ENCODE data around the gene AP2M1. TPM values are rescaled to one million over a fixed set of nuclear protein-coding genes. Genes with fewer than 3 reads are reported as not detected.

AP2M1 gene
- total and polyA plus RNA-seq, 2 of the 8 experiments (the other 6 are each of a cell fraction or from before 2014, with no cell fraction given) = 403 to 454 TPM

- Histone ChIP-seq H3K27me3 (replicated peaks in 1 of 4; ENCODE audit: control insufficient read depth in 3 of 4, extremely low read depth in 1 of 4, insufficient read depth in 3 of 4, low read length in 3 of 4) (no peaks in the 10 kb centered on the region), H3K27ac (ENCODE audit: low read depth, low read length) (no peak overlapping the region), H3K36me3 (ENCODE audit: control insufficient read depth in 2 of 4, insufficient read depth in 4 of 4, low read length in 3 of 4) (peaks cover 0 to 3% (median 0%) of the 10 kb centered on the region in 4 experiments; a peak in 1 of 8 replicates), H3K4me3 (ENCODE audit: extremely low read depth in 1 of 4, insufficient read depth in 2 of 4, low read depth in 3 of 4, low read length in 4 of 4) (no peak overlapping the region), H3K79me2 (ENCODE audit: control insufficient read depth in 1 of 2, insufficient read depth in 2 of 2, low read length in 2 of 2) (peaks cover 0 to 31% of the 10 kb centered on the region in 2 experiments; a peak in 3 of 4 replicates), H3K18ac (ENCODE audit: extremely low read depth, low read length) (no peak overlapping the region), H3K23me2 (ENCODE audit: low read depth, low read length) (peaks cover 18% of the 10 kb centered on the region), H3K56ac (replicated peaks; ENCODE audit: insufficient read length, low read depth, low read length) (no peak overlapping the region), H2AFZ (ENCODE audit: low read length) (no peak overlapping the region), H2BK20ac (ENCODE audit: low read length) (no peak overlapping the region), H3K4ac (replicated peaks; ENCODE audit: insufficient read length, low read depth, low read length) (no peak overlapping the region), H2BK5ac (ENCODE audit: low read depth, low read length) (no peak overlapping the region), H3K14ac (ENCODE audit: insufficient read length) (no peak overlapping the region), H4K8ac (ENCODE audit: extremely low read depth, insufficient read depth, low read length) (no peak overlapping the region), H4K5ac (ENCODE audit: insufficient read length, low read depth, low read length) (no peak overlapping the region), H3K4me1 (replicated peaks in 1 of 4; ENCODE audit: control insufficient read depth in 3 of 4, insufficient read depth in 4 of 4, low read length in 3 of 4) (peaks cover 2 to 9% (median 3%) of the 10 kb centered on the region in 4 experiments; a peak in 4 of 7 replicates), H2BK12ac (ENCODE audit: low read depth, low read length) (no peak overlapping the region), H2AK5ac (ENCODE audit: low read depth, low read length) (no peak overlapping the region), H3K9ac (replicated peaks in 1 of 4; ENCODE audit: extremely low read depth in 1 of 4, low read depth in 3 of 4, low read length in 3 of 4) (no peak overlapping the region), H3K4me2 (ENCODE audit: insufficient read depth in 1 of 2, low read depth in 2 of 2, low read length in 2 of 2) (no peak overlapping the region; a peak in 1 of 4 replicates), H4K20me1 (replicated peaks in 1 of 2; ENCODE audit: control insufficient read depth in 1 of 2, insufficient read depth in 2 of 2, low read length in 2 of 2) (peaks cover 0 to 2% of the 10 kb centered on the region in 2 experiments), H3K79me1 (ENCODE audit: low read depth, low read length) (no peaks in the 10 kb centered on the region; the same call in 1 of the 2 replicates), H4K91ac (replicated peaks; ENCODE audit: insufficient read length, low read length) (no peak overlapping the region), H2BK15ac (ENCODE audit: low read length) (no peak overlapping the region), H3K9me3 (ENCODE audit: insufficient read depth in 2 of 2, low read depth in 1 of 2, low read length in 1 of 2) (no peaks in the 10 kb centered on the region), H2BK120ac (replicated peaks; ENCODE audit: low read depth, low read length) (no peak overlapping the region), H3K23ac (ENCODE audit: insufficient read length) (no peak overlapping the region)
- 91% methylated on average over 4 of the region's 4 CpGs; no CpG with 5 or more reads in 1 of the 2 experiments for WGBS, 2 experiments (ENCODE audit: extremely low coverage in 1 of 2, insufficient coverage in 1 of 2, insufficient read length in 1 of 2, insufficient replicate concordance in 2 of 2, low coverage in 1 of 2, low lambda C conversion rate in 2 of 2, missing lambda C conversion rate in 1 of 2)
- FAIRE-seq = no peak
- DNase-seq (ENCODE audit: low read depth in 1 of 2, low spot score in 2 of 2) = no peak
- no peak for TF ChIP-seq FOSL1 (IDR thresholded peaks at IDR 0.05; ENCODE audit: insufficient read depth, low read depth, low read length)
- TF ChIP-seq NANOG (IDR thresholded peaks at IDR 0.05; ENCODE audit: insufficient read depth, low read depth, low read length, poor library complexity, severe bottlenecking) = no peak
- no peak for TF ChIP-seq PHF8 (conservative IDR thresholded peaks at IDR 0.05; ENCODE audit: low read depth, low read length)
- no peak for TF ChIP-seq HDAC2 (IDR thresholded peaks at IDR 0.05; ENCODE audit: borderline replicate concordance in 1 of 2, low read depth in 2 of 2, low read length in 2 of 2)
- TF ChIP-seq GABPA (IDR thresholded peaks at IDR 0.05; ENCODE audit: borderline replicate concordance, insufficient read depth, low read length) = no peak
- no peak for TF ChIP-seq TBP (IDR thresholded peaks at IDR 0.05; ENCODE audit: low read depth, low read length)
- TF ChIP-seq BRCA1 (IDR thresholded peaks at IDR 0.05; ENCODE audit: low read depth, low read length) = no peak
- no peak for TF ChIP-seq KDM5A (IDR thresholded peaks at IDR 0.05; ENCODE audit: low read length)
- ChIA-PET POLR2A (ENCODE audit: partially characterized antibody) (interaction anchor here (0.8 to 1.0 kb wide), 2 partner anchors 20 to 148 kb away, joined by 3 to 5 read pairs; no protein-coding TSS in a partner anchor), CTCF (ENCODE audit: partially characterized antibody) (interaction anchor here (1.5 to 2.8 kb wide), 2 partner anchors 12 to 95 kb away, joined by 9 to 11 read pairs; no protein-coding TSS in a partner anchor)
Measured at GRCh38 chr3:184132945-184133344, 41.7 kb upstream of the AP2M1 start.
